Adipocyte (in vitro differentiated cells): ENCODE data around the gene SEC31A.
A peak's percentile ranks its signal among the peaks of the same experiment; 100 is the strongest.

Source experiments
- DNase-seq: peaks from one replicate; pipeline ENCODE4 v3.0.0-alpha.2; 2015; ENCODE audit warnings: low read depth
- H3K27me3 ChIP-seq: replicated peaks from 2 replicates; pipeline ENCODE4 v1.7.0; 2013; ENCODE audit warnings: mild to moderate bottlenecking, low read length, moderate library complexity; ENCODE audit not compliant: control insufficient read depth, insufficient read depth
- H3K36me3 ChIP-seq: 2 replicates; pipeline ENCODE4 v1.7.0; 2013; ENCODE audit warnings: low read length, mild to moderate bottlenecking, moderate library complexity; ENCODE audit not compliant: control insufficient read depth, insufficient read depth, severe bottlenecking
- H3K4me1 ChIP-seq: 2 replicates; pipeline ENCODE4 v1.7.0; 2013; ENCODE audit warnings: mild to moderate bottlenecking, low read length, moderate library complexity; ENCODE audit not compliant: control insufficient read depth, insufficient read depth
- H3K4me3 ChIP-seq: 2 replicates; pipeline ENCODE4 v1.7.0; 2013; ENCODE audit warnings: mild to moderate bottlenecking, low read length, moderate library complexity
- H3K9ac ChIP-seq: 2 replicates; pipeline ENCODE4 v1.7.0; 2013; ENCODE audit warnings: mild to moderate bottlenecking, low read length, moderate library complexity
- H3K9me3 ChIP-seq: 2 replicates; pipeline ENCODE4 v1.7.0; 2013; ENCODE audit warnings: mild to moderate bottlenecking, low read length, moderate library complexity; ENCODE audit not compliant: control insufficient read depth

Gene SEC31A

GRCh38 chr4:82775243-82775642 is 115.7 kb downstream of the SEC31A start:
- Histone ChIP-seq H3K9me3 (no peaks in the 10 kb centered on the region), H3K4me3 (no peak overlapping the region), H3K36me3 (no peaks in the 10 kb centered on the region), H3K9ac (no peak overlapping the region), H3K27me3 (no peaks in the 10 kb centered on the region), H3K4me1 (peaks cover 22% of the 10 kb centered on the region)
- DNase-seq, result no peak

DNA sequence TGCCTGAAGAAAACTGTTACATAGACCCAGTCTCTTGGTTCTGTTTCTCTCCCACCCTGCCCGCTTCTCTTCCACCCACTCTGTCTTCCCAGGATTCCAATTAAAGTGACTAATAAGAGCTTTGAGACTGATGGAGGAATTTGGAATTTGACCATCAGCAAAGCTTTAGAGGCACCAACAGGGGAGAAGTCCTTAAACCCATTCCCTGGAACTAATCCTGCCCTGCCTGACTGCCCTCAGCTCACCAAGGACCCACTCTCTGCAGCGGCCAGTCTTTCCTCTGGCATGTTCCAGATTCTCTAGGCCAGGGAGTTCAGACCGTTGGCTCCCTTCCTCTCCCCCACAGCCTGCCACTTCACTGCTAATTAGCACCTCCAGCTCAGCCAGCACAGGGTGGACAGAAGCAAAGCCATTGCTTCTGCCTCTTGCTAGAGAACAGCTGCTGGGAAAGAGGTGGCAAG is 116.2 kb downstream of the SEC31A start:
- H3K9ac ChIP-seq, result peak overlapping the region; percentile 31
- no peaks in the 10 kb centered on the region for H3K9me3 ChIP-seq
- DNase-seq, result peak; percentile 46

DNA sequence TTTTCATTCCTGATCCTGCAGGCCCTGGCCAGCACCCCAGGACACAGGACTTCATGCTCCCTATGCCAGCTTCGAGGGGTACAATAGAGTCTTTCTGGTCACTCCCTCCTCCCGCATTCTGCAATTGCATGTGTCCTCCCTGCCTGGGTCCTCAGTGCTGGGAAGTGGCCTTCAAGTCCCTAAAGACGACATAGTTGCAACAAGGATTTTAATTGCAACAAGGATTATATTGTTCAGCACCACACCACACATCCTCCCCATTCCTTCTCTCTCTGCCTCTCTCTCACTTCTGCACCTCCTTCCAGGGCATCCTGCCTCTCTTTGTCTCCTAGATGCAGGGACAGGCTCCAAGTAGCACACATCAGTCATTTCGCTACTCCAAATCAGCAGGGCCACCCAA is 117.9 kb downstream of the SEC31A start:
- DNase-seq, result no peak
- H3K27me3 ChIP-seq, result no peaks in the 10 kb centered on the region
- H3K36me3 ChIP-seq, result no peaks in the 10 kb centered on the region
- H3K4me1 ChIP-seq, result peaks cover 22% of the 10 kb centered on the region
- no peaks in the 10 kb centered on the region for H3K9me3 ChIP-seq
- no peak overlapping the region for H3K4me3 ChIP-seq
- no peak overlapping the region for H3K9ac ChIP-seq

More for the DNA sequence above, 116.2 kb downstream of the SEC31A start:
- no peaks in the 10 kb centered on the region for H3K27me3 ChIP-seq
- H3K36me3 ChIP-seq, result no peaks in the 10 kb centered on the region
- H3K4me1 ChIP-seq, result peaks cover 22% of the 10 kb centered on the region
- H3K4me3 ChIP-seq, result no peak overlapping the region

- Histone ChIP-seq H3K9me3 (peaks cover 6% of the 10 kb centered on the region), H3K9ac (no peak overlapping the region), H3K4me3 (no peak overlapping the region), H3K27me3 (no peaks in the 10 kb centered on the region), H3K36me3 (no peaks in the 10 kb centered on the region), H3K4me1 (peaks cover 13% of the 10 kb centered on the region)
- DNase-seq, result no peak
These were observed 120.3 kb downstream of the SEC31A start for GRCh38 chr4:82770607-82771006.
